ENCODE results near the gene PGS1. TPM values are rescaled to one million over a fixed set of nuclear protein-coding genes. Genes with fewer than 3 reads are reported as not detected.

PGS1 gene
- total RNA-seq, 1 experiment from 2014 or later: 25.7 TPM

DNA sequence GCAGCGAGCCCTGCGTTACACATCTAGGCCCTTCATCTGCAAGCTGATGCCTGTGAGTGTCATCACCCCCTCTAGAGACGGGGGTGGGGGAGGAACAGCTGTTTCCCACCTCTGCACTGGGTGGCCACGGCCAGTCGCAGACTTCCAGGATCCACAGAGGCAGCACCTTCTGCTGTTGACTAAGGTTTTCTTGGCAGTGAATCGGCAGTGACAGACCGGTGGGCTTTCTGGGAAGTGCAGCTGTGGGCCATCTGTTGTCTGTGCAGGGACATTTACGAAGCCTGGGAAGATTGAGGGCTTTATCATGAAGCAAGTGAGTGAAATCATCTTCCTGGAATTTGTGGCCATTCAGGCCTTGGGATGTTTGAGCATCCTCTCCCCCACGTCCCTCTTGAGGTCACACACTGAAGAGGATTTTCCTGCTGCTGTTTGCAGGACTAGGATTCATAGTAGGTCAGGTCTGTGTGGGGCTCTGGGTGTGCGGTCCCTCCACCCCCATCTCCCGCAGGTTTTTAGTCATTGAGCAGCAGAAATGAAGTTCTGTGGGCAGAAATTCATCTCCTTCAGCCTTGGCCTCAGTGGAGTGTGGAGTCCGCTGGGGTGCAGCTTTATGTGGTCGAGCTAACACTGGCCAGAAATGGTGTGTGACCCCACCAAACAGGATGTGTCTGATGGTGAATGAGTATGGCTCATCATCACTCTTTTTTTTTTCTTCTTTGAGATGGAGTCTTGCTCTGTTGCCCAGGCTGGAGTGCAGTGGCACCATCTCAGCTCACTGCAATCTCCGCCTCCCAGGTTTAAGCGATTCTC is 12.0 kb downstream of the PGS1 start:
- Mint-ChIP-seq H3K27me3 (ENCODE audit: insufficient read depth, unreplicated experiment) (no peaks in the 10 kb centered on the region), H3K27ac (ENCODE audit: low read depth, unreplicated experiment) (no peak overlapping the region), H3K4me3 (ENCODE audit: unreplicated experiment) (no peak overlapping the region), H3K4me1 (ENCODE audit: insufficient read depth, unreplicated experiment) (peaks cover 20% of the 10 kb centered on the region), H3K36me3 (ENCODE audit: insufficient read depth, unreplicated experiment) (peaks cover 24% of the 10 kb centered on the region), H3K9me3 (ENCODE audit: unreplicated experiment) (no peaks in the 10 kb centered on the region)
- POLR2A ChIA-PET: no interaction called here
- CTCF ChIA-PET: interaction anchor here (0.6 to 2.3 kb wide), 2 partner anchors 30 to 31 kb away, joined by 3 to 14 read pairs; no protein-coding TSS in a partner anchor
- intact Hi-C loops (cut with micrococcal nuclease): no loop called here
- no TSS peak for BruUV-seq (replicated peaks)
- peak; percentile 36 for DNase-seq (ENCODE audit: unreplicated experiment)
- TF ChIP-seq, protein P1, sequence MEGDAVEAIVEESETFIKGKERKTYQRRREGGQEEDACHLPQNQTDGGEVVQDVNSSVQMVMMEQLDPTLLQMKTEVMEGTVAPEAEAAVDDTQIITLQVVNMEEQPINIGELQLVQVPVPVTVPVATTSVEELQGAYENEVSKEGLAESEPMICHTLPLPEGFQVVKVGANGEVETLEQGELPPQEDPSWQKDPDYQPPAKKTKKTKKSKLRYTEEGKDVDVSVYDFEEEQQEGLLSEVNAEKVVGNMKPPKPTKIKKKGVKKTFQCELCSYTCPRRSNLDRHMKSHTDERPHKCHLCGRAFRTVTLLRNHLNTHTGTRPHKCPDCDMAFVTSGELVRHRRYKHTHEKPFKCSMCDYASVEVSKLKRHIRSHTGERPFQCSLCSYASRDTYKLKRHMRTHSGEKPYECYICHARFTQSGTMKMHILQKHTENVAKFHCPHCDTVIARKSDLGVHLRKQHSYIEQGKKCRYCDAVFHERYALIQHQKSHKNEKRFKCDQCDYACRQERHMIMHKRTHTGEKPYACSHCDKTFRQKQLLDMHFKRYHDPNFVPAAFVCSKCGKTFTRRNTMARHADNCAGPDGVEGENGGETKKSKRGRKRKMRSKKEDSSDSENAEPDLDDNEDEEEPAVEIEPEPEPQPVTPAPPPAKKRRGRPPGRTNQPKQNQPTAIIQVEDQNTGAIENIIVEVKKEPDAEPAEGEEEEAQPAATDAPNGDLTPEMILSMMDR (IDR thresholded peaks at IDR 0.05; ENCODE audit: unreplicated experiment): no peak

- DNase-seq (ENCODE audit: unreplicated experiment): no peak
- TF ChIP-seq, protein P1 (IDR thresholded peaks at IDR 0.05; ENCODE audit: unreplicated experiment): no peak
- intact Hi-C loops (cut with micrococcal nuclease): no loop called here
- peaks cover 30% of the 10 kb centered on the region for H3K36me3 Mint-ChIP-seq (ENCODE audit: insufficient read depth, unreplicated experiment)
- no peaks in the 10 kb centered on the region for H3K27me3 Mint-ChIP-seq (ENCODE audit: insufficient read depth, unreplicated experiment)
- no TSS peak for BruUV-seq (replicated peaks)
- POLR2A ChIA-PET: interaction anchor here (0.9 to 1.9 kb wide), 4 partner anchors 8 to 40 kb away, joined by 4 to 8 read pairs (median 8); no protein-coding TSS in a partner anchor
- H3K9me3 Mint-ChIP-seq (ENCODE audit: unreplicated experiment): no peaks in the 10 kb centered on the region
- CTCF ChIA-PET: interaction anchor here (0.6 to 2.3 kb wide), 3 partner anchors 31 to 167 kb away, joined by 3 to 14 read pairs (median 3); no protein-coding TSS in a partner anchor
- no peak overlapping the region for H3K27ac Mint-ChIP-seq (ENCODE audit: low read depth, unreplicated experiment)
- H3K4me1 Mint-ChIP-seq (ENCODE audit: insufficient read depth, unreplicated experiment): peaks cover 17% of the 10 kb centered on the region
- H3K4me3 Mint-ChIP-seq (ENCODE audit: unreplicated experiment): no peak overlapping the region
These were observed 12.6 kb downstream of the PGS1 start for GRCh38 chr17:78391051-78391431.

GRCh38 chr17:78391843-78392242 is 13.4 kb downstream of the PGS1 start:
- Mint-ChIP-seq H3K4me1 (ENCODE audit: insufficient read depth, unreplicated experiment) (peaks cover 9% of the 10 kb centered on the region), H3K27ac (ENCODE audit: low read depth, unreplicated experiment) (peak overlapping the region; percentile 80), H3K36me3 (ENCODE audit: insufficient read depth, unreplicated experiment) (peaks cover 38% of the 10 kb centered on the region), H3K9me3 (ENCODE audit: unreplicated experiment) (no peaks in the 10 kb centered on the region), H3K4me3 (ENCODE audit: unreplicated experiment) (no peak overlapping the region), H3K27me3 (ENCODE audit: insufficient read depth, unreplicated experiment) (no peaks in the 10 kb centered on the region)
- intact Hi-C loops (cut with micrococcal nuclease): no loop called here
- peak; percentile 60 for DNase-seq (ENCODE audit: unreplicated experiment)
- TF ChIP-seq, protein P1 (IDR thresholded peaks at IDR 0.05; ENCODE audit: unreplicated experiment): no peak
- CTCF ChIA-PET: interaction anchor here (0.5 to 2.3 kb wide), 6 partner anchors 8 to 141 kb away, joined by 3 to 14 read pairs (median 3); no protein-coding TSS in a partner anchor
- POLR2A ChIA-PET: interaction anchor here (0.6 to 1.9 kb wide), 9 partner anchors 8 to 78 kb away, joined by 3 to 8 read pairs (median 3); partner anchors contain the start of gene PGS1
- no TSS peak for BruUV-seq (replicated peaks)

DNA sequence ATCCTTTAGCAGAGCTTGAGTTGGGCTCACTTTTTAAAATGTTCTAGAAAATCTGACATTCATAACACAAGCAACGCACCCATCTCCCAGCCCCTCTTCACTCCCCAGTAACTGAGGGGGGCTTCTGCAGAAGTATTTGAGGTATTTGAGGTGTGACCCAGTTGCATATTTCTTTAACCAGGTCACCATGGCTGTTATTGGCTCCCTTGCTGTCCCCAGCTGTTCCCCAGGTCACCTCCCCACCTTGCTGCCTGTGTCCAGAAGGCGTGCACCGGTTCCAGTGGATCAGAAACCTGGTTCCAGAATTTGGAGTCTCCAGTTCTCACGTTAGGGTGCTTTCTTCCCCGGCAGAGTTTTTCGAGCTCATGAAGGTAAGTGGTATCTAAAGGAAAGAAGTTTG is 13.8 kb downstream of the PGS1 start:
- Mint-ChIP-seq H3K27ac (ENCODE audit: low read depth, unreplicated experiment) (peak overlapping the region; percentile 80), H3K9me3 (ENCODE audit: unreplicated experiment) (no peaks in the 10 kb centered on the region), H3K27me3 (ENCODE audit: insufficient read depth, unreplicated experiment) (no peaks in the 10 kb centered on the region), H3K4me1 (ENCODE audit: insufficient read depth, unreplicated experiment) (peaks cover 7% of the 10 kb centered on the region), H3K36me3 (ENCODE audit: insufficient read depth, unreplicated experiment) (peaks cover 43% of the 10 kb centered on the region), H3K4me3 (ENCODE audit: unreplicated experiment) (no peak overlapping the region)
- no peak for DNase-seq (ENCODE audit: unreplicated experiment)
- intact Hi-C loops (cut with micrococcal nuclease): no loop called here
- ChIA-PET POLR2A (interaction anchor here (0.6 to 1.9 kb wide), 9 partner anchors 9 to 213 kb away, joined by 3 to 8 read pairs (median 3); partner anchors contain the start of gene PGS1), CTCF (interaction anchor here (0.5 to 2.3 kb wide), 7 partner anchors 9 to 160 kb away, joined by 3 to 14 read pairs (median 3); no protein-coding TSS in a partner anchor)
- no TSS peak for BruUV-seq (replicated peaks)
- TF ChIP-seq, protein P1 (IDR thresholded peaks at IDR 0.05; ENCODE audit: unreplicated experiment): no peak
